DMS53 (cell line): ENCODE measurements around the gene FARP2.
"Not testable (repeated sequence)": the region's sequence is repeated elsewhere in the genome, so short reads cannot be mapped to it uniquely, and the experiment has no call there.

Source experiments
- DNase-seq: peaks from one replicate; lab custom pipeline; 2025; lab: John Stamatoyannopoulos, UW

FARP2 gene, protein sequence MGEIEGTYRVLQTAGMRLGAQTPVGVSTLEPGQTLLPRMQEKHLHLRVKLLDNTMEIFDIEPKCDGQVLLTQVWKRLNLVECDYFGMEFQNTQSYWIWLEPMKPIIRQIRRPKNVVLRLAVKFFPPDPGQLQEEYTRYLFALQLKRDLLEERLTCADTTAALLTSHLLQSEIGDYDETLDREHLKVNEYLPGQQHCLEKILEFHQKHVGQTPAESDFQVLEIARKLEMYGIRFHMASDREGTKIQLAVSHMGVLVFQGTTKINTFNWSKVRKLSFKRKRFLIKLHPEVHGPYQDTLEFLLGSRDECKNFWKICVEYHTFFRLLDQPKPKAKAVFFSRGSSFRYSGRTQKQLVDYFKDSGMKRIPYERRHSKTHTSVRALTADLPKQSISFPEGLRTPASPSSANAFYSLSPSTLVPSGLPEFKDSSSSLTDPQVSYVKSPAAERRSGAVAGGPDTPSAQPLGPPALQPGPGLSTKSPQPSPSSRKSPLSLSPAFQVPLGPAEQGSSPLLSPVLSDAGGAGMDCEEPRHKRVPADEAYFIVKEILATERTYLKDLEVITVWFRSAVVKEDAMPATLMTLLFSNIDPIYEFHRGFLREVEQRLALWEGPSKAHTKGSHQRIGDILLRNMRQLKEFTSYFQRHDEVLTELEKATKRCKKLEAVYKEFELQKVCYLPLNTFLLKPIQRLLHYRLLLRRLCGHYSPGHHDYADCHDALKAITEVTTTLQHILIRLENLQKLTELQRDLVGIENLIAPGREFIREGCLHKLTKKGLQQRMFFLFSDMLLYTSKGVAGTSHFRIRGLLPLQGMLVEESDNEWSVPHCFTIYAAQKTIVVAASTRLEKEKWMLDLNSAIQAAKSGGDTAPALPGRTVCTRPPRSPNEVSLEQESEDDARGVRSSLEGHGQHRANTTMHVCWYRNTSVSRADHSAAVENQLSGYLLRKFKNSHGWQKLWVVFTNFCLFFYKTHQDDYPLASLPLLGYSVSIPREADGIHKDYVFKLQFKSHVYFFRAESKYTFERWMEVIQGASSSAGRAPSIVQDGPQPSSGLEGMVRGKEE

DNA sequence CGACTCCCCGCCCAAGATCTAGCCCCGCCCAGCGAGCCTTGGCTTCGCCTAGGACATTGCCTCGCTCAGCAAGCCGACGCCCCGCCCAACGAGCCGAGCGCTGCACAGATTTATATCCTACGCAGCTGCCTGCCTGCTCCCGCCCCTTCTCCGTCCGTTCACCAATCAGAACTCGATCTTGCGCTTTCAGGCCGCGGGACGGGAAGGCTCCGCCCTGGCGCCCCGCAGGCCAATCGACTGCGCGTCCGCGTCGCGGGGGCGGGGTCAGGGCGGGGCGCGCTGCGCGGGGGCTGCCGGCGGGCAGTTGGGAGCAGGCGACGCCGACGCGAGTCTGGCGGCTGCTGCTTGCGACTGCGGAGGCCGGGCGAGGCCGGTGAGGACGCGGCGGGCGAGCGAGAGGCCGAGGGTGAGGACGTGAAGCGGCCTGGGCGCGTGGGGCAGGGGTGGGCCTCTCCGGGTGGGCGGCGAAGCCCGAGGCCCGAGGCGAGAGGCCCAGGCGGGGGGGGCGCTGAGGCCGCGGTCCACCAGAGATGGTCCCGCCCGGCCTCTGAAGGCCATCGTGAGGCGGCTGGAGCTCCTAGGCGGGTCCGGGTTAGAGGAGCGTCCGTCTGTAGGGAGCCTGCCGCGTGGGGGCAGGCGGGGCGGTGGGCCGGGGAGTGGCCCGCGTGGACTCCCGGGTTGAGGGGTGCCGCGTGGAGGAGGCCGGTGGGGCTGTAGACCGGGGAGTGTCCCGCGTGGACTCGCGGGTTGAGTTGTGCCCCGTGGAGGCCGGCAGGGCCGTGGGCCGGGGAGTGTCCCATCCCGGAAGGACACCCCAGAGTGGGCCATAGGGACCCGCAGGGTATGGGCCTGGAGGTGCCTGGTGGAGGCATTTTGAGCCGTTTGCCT is at the start of gene FARP2:
Gene FARP2, plus strand, starts transcription at position 303 of the 888 bp plus-strand sequence. CDS start 16,823 bp downstream, outside the sequence.
- peak; percentile 98 for DNase-seq

DNA sequence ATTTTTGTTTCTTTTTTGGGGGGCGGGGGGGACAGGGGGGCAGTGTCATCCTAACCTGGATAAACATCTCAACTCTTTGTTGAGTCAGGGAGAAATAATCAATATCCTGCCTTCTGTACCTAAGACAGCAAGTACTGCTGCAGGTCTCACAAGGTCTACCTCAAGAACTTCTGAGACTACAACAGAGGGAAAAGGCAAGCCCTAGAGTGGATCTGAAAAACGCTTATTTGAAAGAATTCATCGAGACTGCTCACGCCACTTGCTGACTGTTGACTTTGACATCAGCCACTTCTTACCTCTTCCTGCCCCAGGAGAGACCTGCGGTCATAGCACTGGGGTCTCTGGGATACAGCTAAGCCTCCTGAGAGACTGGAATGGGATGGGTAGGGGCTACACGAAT is 49.0 kb upstream of the FARP2 start:
- DNase-seq: no peak

DNA sequence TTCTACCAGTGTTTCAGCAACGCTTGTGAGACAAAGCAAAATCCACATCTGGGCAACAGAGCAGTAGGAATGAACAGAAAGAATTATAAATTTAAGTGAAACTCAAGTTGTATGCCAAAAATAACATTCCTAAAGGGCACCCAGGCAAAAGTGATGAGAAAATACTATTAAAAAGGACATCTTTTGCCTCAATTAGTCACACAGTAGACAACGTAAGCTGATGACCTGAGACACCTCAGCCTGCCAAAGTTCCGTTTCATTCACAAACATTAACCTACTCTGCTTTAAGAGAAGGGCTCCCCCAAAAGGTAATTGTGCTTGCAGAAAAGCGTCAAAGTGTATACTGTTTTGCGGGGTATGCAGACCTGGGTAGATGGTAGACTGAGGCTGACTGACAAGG is 47.8 kb upstream of the FARP2 start:
- DNase-seq: no peak

DNA sequence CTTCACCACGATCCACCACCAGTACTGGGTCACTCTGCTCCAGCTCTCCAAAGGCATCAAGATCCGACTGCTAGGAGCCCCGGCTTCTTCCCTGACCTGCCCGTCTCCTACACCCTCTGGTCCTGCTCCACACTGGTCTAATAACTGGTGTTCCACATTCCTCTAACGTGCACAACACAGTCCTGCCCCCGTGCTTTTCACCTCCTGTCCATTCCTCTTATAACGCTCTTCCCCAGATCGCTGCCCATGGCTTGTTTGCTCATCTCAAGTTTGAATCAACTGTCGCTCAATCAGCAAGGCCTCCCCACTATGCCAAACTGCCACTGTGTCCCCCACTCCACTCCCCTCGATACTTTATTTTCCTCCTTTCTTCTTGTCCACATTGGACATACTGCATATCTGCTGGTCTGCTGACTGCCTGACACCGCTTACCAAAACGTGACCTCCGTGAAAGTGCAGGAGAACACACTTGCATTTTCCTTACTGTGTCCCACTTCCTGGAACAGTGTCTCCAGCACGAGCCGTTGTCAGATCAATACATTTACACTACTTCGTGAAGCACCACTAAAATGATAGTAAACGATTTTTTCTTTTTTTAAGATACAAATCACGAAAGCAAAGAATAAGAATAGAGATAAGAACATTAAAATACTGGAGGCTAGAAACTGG is 47.1 kb upstream of the FARP2 start:
- DNase-seq: no peak

DNA sequence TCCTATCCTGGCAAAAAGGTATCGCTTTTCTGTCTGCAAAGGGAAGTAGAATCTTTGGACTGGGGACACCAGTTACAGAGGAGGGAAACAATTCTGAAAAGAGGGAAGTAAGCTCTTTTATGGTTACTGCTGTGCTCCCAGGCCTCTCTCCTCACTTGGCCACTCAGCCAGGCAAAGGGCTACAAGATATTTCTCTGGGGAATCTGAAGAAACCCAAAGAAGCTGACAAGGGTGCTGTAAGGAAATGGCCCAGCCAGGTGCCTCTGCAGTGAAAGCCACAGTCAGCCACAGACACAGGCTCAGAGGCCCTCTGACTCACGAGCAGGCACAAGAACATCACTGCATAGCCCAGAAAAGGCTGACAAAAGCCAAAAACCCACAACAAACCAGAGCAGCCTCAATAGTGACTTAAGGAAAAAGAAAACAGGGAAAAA is 46.4 kb upstream of the FARP2 start:
- no peak for DNase-seq

DNA sequence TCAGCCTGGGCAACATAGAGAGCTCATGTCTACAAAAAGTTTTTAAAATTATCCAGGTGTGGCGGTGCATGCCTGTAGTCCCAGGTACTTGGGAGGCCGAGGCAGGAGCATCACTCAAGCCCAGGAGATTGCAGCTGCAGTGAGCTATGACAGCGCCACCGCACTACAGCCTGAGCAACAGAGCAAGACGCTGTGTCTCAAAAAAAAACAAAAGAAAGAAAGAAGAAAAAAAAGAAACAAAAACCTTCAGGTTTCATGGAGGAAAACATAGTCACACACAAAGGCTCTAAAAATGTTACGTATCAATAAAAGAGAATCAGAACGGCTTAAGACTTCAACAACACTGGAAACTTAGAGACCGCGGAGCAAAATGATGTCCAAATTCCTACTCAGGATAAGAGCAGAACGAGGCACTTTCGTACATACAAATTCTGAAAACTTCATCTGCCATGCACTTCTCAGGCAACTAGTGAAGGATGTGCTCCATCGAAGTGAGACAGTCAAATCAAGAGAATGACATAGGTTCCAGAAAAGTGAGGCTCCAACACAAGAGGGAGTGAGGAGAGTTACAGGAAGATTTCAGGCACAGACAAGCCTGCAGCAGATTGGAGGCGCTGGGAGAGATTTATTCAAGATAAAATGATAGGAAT is 45.0 kb upstream of the FARP2 start:
- no peak for DNase-seq

DNA sequence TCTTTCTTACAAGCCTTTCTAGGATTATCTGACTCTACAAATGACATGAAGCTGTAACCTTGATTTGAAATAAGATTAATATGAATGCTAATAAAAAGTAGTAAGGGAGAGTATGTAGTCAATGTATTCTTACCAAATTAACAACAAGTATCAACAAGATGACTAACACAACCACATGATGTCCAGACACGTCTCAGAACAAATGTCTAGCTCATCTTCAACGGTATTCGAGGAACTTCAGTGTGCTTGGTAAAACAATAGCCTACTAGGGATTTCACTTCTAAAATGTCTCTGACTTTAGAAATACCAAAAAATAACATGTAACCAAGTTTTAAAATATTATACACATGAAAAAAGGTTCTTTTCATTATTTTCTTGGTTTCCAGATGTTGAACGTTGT is 44.0 kb upstream of the FARP2 start:
- no peak for DNase-seq

DNA sequence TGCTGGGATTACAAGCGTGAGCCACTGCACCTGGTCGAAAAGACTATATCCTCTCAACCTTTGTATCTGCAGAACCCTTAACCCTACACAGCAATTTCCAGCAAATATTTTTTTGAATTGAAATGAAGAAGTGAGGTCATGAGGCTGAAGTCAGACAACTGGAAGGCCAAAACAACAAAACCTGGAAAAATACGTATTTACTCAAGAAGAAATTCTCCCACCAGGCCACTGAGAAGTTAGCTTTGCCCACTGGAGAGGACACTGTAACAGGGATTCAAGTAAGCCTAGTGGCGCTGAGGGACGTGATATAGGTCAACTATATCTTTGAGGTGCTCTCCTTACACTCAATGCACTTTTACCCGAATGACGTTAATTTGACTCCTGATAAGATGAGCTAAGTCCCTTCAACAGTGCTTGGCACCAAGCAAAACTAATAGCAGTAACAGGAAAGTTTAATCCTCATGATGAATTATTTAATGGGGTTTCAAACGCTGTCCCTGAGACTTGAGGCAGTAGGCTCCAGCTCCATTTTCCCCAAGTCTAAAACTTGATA is 42.5 kb upstream of the FARP2 start:
- DNase-seq: no peak

DNA sequence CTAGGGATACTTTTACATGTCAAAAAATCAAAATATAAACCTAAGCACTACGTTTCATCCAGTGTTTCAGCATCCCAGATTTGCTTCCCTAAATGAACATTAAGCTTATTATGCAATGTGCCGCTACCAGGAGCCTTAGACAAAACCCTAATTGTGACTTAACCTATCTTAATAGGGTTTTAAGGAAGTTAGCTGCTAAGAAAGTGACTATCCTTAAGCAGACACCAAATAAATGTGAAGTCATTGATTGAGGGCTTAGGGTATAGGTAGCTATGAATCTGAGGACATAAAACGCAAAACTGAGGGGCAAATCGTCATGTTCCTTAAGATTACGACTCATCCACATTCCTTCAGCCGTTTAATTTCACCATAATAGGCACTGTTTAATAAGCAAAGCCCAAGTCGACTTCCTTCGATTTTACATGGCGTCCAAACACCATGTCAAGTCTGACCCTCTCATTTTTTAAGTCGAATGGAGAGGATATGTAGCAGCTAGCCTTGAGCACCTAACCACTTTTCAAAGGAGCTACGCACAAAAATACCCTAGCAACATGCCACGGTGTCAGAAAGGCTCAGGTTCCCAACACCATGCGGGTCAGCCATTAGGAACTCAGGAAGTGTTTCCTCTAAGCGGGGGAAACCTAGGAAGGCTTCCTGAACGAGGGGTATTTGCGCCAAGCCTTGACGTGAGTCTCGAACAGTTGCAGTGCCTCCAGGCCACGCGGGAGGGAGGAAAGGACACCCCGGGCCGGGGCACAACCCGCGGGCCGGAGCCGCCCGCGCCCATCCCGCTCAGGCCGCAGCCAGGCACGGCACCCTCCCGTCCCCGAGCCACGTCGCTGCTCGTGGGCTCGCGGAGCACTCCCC is 41.6 kb upstream of the FARP2 start:
- DNase-seq: peak; percentile 81

DNA sequence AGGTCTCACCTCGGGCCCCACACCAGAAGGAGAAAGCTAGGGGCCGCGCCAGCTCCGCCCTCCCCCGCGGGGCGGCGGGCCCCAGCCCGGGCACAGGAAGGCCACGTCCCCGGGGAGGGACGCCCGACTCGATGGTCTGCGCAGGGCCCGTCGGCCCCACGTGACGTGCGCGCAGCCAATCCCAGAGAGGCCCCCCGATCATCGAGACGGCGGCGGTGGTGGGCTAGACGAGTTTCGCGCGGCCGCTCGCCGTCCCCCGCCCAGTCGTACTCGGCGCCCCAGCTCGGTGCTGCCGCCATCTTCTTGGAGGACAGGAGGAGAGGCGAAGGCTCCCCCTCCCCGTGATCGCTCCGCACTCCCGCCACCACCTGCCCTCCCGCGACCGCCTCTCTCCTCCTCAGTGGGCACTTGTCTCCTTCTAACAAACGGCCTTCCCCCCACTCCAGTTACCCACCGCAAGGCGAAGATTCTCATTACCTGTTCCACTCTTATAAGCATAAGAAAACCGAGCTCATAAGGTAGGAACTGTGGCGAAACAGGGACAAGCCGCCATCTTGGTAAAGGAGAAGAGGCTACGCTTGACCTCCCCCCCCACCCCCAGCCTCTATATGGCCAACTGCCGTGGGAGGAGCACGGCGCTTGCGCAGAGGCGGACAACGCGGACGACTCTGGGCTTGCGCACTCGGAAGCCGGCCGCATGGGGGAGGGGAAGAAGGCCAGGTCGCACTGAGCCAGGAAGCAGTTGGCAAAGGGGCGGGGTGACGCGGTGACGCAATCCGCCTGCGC is 40.8 kb upstream of the FARP2 start, which contains the start of gene HDLBP:
Gene HDLBP, minus strand, starts transcription at position 580 of the 786 bp plus-strand sequence. CDS start 48,803 bp downstream, outside the sequence.
- DNase-seq: peak; percentile 98

DNA sequence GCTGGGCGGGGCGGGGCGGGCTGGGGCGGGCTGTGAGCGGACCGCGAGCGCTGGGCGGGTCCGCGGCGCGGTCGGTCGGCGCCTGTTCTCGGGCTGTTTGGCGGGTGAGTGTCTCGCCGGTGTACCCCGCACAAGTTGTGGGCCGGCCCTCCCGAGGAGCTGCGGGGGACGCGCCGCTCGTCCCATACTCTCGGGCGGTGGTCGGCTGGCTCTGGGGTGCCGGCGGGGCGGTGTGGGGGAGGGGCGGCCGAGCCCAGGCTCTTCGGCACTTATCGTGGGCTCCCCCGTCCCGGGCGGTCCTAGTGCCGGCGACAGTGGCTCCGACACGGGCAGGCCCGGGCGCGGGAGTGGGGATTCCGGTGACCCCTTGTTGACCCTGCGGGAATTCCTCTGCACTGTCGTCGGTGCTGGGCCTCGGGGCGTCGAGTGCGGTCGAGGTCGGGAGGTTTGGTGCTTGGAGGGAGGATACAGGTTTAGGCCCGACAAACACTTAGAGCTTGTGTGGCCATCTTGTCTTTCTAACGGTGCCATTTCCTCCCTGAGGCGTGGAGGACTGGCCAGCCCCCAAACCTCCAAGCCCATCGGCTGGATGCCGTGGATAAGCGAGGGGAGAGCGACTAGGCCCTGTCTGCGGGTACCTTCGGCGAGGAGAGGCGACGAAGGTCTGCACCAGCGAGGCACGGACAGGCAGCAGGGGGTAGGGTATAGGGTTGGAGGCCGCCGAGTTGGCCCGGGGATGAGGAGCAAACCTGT is 40.0 kb upstream of the FARP2 start, which contains the start of gene SEPTIN2:
Gene SEPTIN2, plus strand, starts transcription at position 47 of the 753 bp plus-strand sequence. CDS start 8,308 bp downstream, outside the sequence.
- peak; percentile 73 for DNase-seq

DNA sequence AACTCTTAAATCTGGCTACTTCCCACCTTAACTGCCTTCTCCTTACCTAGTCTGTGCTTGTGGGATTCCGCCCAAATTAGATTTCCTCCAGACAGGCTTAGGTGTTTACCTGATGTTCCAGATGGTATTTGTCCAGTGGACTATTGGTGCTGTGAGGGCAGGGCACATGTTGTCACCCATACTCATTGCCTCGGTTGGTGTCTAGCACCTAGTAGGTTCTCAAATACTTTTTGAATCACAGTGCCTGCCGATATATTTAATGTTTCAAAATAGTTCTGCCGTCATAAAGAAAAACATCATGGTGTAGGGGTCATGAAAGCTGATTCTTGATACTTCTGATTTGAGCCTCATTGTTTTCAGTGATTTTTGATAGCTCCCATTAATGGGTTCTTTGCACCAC is 39.3 kb upstream of the FARP2 start:
- DNase-seq: no peak

DNA sequence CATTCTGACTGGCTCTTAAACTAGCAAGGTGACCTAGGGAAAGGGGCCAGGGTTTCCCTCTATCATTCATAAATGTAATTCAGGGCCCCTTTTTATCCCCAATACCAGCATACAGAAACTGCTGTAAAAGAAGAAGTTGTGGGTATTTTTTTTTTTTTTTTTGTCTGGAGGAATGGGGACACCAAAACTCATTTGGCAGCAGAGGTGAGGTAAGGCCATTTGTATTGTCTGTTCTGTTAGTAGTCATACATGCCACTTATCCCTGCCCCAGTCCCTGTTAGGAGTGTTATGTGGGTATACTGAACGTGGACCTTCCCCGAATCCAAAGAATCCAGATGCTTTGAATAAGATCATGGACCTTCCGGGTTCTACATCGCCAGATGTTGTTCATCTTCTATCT is 38.7 kb upstream of the FARP2 start:
- DNase-seq: no peak

DNA sequence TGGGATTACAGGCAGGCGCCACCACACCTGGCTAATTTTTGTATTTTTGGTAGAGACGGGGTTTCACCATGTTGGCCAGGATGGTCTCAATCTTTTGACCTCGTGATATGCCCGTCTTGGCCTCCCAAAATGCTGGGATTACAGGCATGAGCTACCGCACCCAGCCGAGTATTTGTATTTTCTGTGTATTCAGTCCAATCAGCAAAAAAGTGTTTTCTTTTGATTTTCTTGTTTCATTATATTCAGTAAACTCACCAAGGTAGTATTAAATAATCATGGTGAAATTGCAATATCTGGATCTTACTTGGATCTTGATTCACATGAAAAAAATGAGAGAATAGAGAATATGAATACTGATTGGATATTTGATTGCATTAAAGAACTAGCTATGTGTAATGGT is 37.3 kb upstream of the FARP2 start:
- not testable (repeated sequence) for DNase-seq

DNA sequence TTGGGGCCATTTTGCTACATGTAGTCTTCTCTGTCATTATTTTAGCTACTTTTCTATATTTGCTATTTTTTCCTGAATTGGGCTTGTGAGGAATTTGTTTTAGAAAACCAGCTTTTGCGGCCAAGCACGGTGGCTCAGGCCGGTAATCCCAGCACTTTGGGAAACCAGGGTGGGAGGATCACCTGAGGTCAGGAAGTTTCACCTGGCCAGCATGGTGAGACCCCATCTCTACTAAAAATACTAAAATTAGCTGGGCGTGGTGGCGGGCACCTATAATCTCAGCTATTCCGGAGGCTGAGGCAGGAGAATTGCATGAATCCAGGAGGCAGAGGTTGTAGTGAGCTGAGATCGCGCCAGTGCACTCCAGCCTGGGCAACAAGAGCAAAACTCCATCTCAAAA is 35.7 kb upstream of the FARP2 start:
- no peak for DNase-seq

DNA sequence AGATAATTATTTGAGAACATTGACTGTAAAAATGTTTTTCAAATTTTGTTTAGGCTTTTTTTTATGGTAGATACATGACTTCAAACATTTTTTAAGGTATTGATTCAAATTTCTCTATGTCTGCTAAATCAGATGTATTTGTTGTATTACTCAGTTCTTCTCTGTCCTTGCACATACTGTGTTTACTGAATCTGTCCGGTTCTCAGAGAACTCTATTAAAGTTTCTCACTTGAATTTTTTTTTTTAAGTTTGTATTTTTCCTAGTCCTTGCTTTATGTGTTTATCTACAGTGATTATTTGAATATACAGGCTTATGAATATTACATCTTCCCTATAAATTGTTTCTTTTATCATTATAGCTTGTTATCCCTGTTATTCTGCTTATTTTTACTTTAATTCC is 35.1 kb upstream of the FARP2 start:
- DNase-seq: no peak

DNA sequence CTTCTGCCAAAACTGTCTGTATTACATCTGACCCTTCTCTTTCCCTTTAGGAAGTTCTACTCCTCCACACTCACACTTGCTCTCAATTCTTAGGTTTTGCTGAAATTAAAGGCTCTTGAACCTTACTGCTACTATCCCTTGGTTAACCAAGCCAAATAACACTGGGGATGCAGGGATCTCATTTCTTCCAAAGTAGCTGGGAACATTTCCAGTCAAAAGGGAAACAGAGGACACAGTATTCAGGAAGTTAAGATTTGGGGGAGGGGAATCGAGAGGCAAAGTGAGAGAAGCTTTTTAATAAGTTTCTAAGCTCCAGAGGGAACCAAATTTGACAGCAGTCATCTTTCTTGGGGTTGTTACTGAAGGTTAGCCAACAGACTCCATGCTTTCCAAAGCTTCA is 34.2 kb upstream of the FARP2 start:
- DNase-seq: no peak
